ENCODE data around the gene PTPRD. TPM values are rescaled to one million over a fixed set of nuclear protein-coding genes. Genes with fewer than 3 reads are reported as not detected.

Gene PTPRD
- polyA plus RNA-seq, 1 donor, result 88.9 TPM

GRCh38 chr9:9585920-9586319 is 1026.9 kb downstream of the PTPRD start:
- no peak for DNase-seq

GRCh38 chr9:9574080-9574479 is 1038.7 kb downstream of the PTPRD start:
- no peak for DNase-seq

GRCh38 chr9:9565700-9566099 is 1047.1 kb downstream of the PTPRD start:
- no peak for DNase-seq

- DNase-seq, result no peak
Measured at GRCh38 chr9:9563817-9564216, 1049.0 kb downstream of the PTPRD start.

- DNase-seq, result no peak
Measured at GRCh38 chr9:9560382-9561035, 1052.3 kb downstream of the PTPRD start.

GRCh38 chr9:9558907-9559306 is 1053.9 kb downstream of the PTPRD start:
- DNase-seq, result no peak

- no peak for DNase-seq
Measured at GRCh38 chr9:9557804-9558334, 1054.9 kb downstream of the PTPRD start.

GRCh38 chr9:9556865-9557803 is 1055.7 kb downstream of the PTPRD start:
- DNase-seq, result no peak

- no peak for DNase-seq
Measured at GRCh38 chr9:9552665-9553064, 1060.1 kb downstream of the PTPRD start.

- no peak for DNase-seq
Measured at GRCh38 chr9:9538766-9539165, 1074.0 kb downstream of the PTPRD start.

GRCh38 chr9:9538356-9538755 is 1074.4 kb downstream of the PTPRD start:
- no peak for DNase-seq

- no peak for DNase-seq
Measured at GRCh38 chr9:9536523-9536922, 1076.3 kb downstream of the PTPRD start.

- DNase-seq, result no peak
Measured at GRCh38 chr9:9523476-9524139, 1089.2 kb downstream of the PTPRD start.

GRCh38 chr9:9522406-9522805 is 1090.4 kb downstream of the PTPRD start:
- no peak for DNase-seq

GRCh38 chr9:9521033-9521779 is 1091.6 kb downstream of the PTPRD start:
- no peak for DNase-seq

- no peak for DNase-seq
Measured at GRCh38 chr9:9504869-9505268, 1107.9 kb downstream of the PTPRD start.

GRCh38 chr9:9499546-9499945 is 1113.3 kb downstream of the PTPRD start:
- no peak for DNase-seq

- no peak for DNase-seq
Measured at GRCh38 chr9:9498846-9499245, 1114.0 kb downstream of the PTPRD start.

GRCh38 chr9:9498128-9498527 is 1114.7 kb downstream of the PTPRD start:
- DNase-seq, result no peak

- no peak for DNase-seq
Measured at GRCh38 chr9:9494336-9494735, 1118.5 kb downstream of the PTPRD start.

GRCh38 chr9:9492506-9492905 is 1120.3 kb downstream of the PTPRD start:
- no peak for DNase-seq

GRCh38 chr9:9489183-9489582 is 1123.6 kb downstream of the PTPRD start:
- DNase-seq, result no peak

Measured in hindlimb muscle (tissue), 1 donor.